Loucy (cell line): Measurements from ENCODE around the gene FBRSL1.

Experiments
- EZH2phosphoT487 ChIP-seq: fragments of 200-600 bp; IDR thresholded peaks from 2 replicates; pipeline ENCODE4 v1.6.1; 2018; ENCODE audit warnings: antibody characterized with exemption, mild to moderate bottlenecking, moderate library complexity, borderline replicate concordance
- TF ChIP-seq, protein P1 (sequence below): fragments of 200-600 bp; sonication (generic); conservative IDR thresholded peaks from 2 replicates; pipeline ENCODE4 v1.5.1; 2014; ENCODE audit warnings: mild to moderate bottlenecking, antibody characterized with exemption, low read length

- TF ChIP-seq EZH2phosphoT487 = no peak
- TF ChIP-seq, protein P1, sequence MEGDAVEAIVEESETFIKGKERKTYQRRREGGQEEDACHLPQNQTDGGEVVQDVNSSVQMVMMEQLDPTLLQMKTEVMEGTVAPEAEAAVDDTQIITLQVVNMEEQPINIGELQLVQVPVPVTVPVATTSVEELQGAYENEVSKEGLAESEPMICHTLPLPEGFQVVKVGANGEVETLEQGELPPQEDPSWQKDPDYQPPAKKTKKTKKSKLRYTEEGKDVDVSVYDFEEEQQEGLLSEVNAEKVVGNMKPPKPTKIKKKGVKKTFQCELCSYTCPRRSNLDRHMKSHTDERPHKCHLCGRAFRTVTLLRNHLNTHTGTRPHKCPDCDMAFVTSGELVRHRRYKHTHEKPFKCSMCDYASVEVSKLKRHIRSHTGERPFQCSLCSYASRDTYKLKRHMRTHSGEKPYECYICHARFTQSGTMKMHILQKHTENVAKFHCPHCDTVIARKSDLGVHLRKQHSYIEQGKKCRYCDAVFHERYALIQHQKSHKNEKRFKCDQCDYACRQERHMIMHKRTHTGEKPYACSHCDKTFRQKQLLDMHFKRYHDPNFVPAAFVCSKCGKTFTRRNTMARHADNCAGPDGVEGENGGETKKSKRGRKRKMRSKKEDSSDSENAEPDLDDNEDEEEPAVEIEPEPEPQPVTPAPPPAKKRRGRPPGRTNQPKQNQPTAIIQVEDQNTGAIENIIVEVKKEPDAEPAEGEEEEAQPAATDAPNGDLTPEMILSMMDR = no peak
Measured at GRCh38 chr12:132514216-132514820, 24.4 kb downstream of the FBRSL1 start.
